GM12891 (cell line): ENCODE data around the gene STK36. TPM values are rescaled to one million over a fixed set of nuclear protein-coding genes. Genes with fewer than 3 reads are reported as not detected.

ENCODE experiments used
- DNase-seq: peaks from one replicate; pipeline ENCODE4 v3.0.0; 2011; ENCODE audit warnings: low spot score; ENCODE audit not compliant: insufficient read length
- FAIRE-seq: peaks from 2 replicates; lab custom pipeline; 2011; peaks lifted over from hg19 to GRCh38; lab: Jason Lieb, UNC
- PAX5 ChIP-seq: IDR thresholded peaks from 2 replicates; pipeline ENCODE4 v1.6.1; 2011; ENCODE audit warnings: low read length, moderate library complexity, mild to moderate bottlenecking; ENCODE audit not compliant: insufficient read depth, severe bottlenecking
- POLR2A ChIP-seq: IDR thresholded peaks from 2 replicates; pipeline ENCODE4 v1.6.1; 2011; ENCODE audit warnings: low read depth, low read length, control low read depth
- POLR2AphosphoS5 ChIP-seq: IDR thresholded peaks from 2 replicates; pipeline ENCODE4 v1.6.1; 2011; ENCODE audit warnings: low read depth, low read length, control low read depth
- POU2F2 ChIP-seq: IDR thresholded peaks from 2 replicates; pipeline ENCODE4 v1.6.1; 2011; ENCODE audit warnings: low read depth, mild to moderate bottlenecking, control low read depth, low read length, moderate library complexity
- SPI1 ChIP-seq: IDR thresholded peaks from 2 replicates; pipeline ENCODE4 v1.6.1; 2011; ENCODE audit warnings: low read depth, low read length, control low read depth
- TAF1 ChIP-seq: IDR thresholded peaks from 2 replicates; pipeline ENCODE4 v1.6.1; 2011; ENCODE audit warnings: low read depth, low read length, control low read depth
- polyA plus RNA-seq: library from polyadenylated mRNA; unstranded; fragments of >200 nt; gene quantifications from one replicate; pipeline ENCODE4 v1.2.1, GENCODE V29; 2012; ENCODE audit warnings: low read depth, missing spikeins, inconsistent platforms; ENCODE audit not compliant: missing spikeins

Gene STK36
- polyA plus RNA-seq = 8.9 TPM

DNA sequence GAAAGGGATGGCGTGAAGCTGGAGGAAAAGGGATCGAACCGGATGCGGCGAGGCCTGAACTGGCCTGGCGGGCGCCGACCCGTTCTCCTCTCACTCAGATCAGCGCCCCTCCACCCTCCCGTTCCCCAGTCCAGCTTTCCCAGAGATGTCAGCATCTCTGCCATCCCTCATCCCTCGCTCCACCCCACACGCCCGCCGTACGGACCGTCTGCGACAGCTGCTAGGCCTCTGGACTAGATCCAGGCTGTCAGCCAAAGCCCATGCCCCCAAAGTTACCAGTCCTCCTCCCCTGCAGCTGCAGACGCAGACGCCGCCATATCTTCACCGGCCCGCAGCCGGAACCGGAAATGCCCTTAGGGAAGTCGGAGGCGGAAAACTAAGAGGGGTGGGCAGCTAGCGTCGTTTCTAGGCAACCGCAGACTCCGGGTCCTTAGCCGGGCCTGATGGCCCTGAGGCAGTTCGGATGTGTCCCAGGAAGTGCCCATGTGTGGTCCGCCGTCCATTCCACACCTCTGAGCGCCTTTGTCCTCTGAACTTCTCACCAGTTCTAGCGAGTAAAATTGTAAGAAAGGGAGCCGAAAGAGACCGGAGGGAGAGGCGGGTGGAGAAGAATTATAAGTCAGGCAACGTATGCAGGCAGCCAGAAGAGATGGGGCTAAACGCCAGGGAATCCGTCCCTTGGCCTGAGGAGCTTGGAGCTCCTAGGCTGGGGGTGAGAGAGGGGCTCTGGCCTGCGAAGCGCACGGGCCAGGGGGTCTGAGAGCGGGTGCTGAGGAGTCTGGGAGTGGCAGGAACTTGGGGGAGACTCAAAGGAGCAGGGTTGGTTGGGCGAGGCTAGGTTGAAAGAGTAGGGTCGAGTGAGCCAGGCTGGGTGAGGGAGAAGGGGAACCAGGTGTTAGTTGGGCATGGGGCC, at the start of gene STK36, which contains the start of gene RNF25:
TSS of gene STK36 (plus strand) at position 433 of the 913 bp plus-strand sequence. CDS start 744 bp downstream, outside the sequence.
TSS of gene RNF25 (minus strand) at position 349 of the 913 bp plus-strand sequence. CDS start at position 317, 32 bp downstream.
- DNase-seq (peak; percentile 87), FAIRE-seq (peak; percentile 91)
- TF ChIP-seq POU2F2 (peak; percentile 56; the same call in 1 of the 2 replicates), SPI1 (peak; percentile 28; the same call in 1 of the 2 replicates), PAX5 (no peak), TAF1 (peak; percentile 91), POLR2AphosphoS5 (peak; percentile 84), POLR2A (peak; percentile 89)

- no peak for FAIRE-seq
- TF ChIP-seq SPI1 = no peak
- no peak for TF ChIP-seq PAX5
- no peak for TF ChIP-seq POLR2AphosphoS5
- no peak for TF ChIP-seq POU2F2
- no peak for TF ChIP-seq POLR2A
- no peak for TF ChIP-seq TAF1
- DNase-seq = no peak
Measured at GRCh38 chr2:218622606-218623365, 49.1 kb upstream of the STK36 start.

DNA sequence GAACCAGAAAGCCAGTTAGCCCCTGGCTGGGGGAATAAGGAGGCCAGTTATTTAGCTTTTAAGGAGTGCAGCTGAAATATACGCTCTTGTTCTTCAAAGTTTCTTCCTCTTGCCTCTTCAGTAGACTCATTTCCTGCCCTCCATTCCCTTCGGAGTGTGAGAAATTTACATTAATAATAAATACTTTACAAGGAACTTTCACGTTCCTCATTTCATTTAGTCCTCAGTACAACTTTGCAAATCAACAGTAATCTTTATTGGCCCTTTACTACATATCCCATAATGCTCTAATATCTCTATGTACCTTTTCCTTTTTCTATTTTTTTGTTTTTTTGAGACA, 48.5 kb upstream of the STK36 start:
- TF ChIP-seq PAX5 (no peak), POU2F2 (no peak), POLR2A (no peak), TAF1 (no peak), POLR2AphosphoS5 (no peak), SPI1 (no peak)
- FAIRE-seq (no peak), DNase-seq (no peak)

DNA sequence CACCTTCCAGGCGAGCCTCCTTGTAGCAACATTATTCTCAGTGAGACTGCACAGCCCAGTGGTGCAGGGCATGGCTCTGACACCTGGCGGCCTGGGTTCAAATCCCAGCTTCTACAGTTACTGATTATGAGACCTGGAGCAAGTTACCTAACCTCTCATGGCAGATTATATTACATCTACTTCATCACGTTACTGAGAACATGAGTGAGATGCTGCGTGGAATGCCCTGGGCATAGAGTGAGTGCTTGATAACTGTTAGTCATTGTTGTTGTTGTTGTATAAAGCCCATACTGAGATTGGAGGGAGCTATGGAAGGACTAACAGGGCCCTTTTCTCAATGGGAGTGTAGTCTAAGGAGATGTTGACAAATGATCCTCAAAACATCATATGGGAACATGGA, 45.5 kb upstream of the STK36 start:
- TF ChIP-seq PAX5 (no peak), POLR2AphosphoS5 (no peak), TAF1 (no peak), POLR2A (no peak), SPI1 (no peak), POU2F2 (no peak)
- DNase-seq = no peak
- no peak for FAIRE-seq

GRCh38 chr2:218627939-218628338, 43.9 kb upstream of the STK36 start:
- TF ChIP-seq POLR2AphosphoS5 (no peak), PAX5 (no peak), TAF1 (no peak), SPI1 (no peak), POU2F2 (no peak)
- no peak for DNase-seq
- no peak for FAIRE-seq

DNA sequence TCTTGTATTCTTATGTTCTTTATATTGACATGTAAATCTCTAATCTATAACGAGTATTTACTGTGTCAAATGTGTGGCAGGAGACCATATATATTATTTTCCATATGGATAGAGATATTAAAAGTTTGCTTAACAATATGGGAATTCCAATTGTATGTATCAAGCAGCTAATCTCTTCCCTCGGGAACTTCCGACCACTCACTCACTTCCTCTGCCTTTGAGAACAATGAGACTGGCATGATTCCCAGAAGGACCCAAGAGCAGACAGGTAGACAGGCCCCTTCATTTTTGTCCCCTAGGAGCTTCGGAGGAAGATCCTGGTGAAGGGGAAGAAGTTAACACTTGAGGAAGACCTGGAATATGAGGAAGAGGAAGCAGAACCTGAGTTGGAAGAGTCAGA, 40.0 kb upstream of the STK36 start:
- TF ChIP-seq POLR2AphosphoS5 (no peak), POU2F2 (no peak), SPI1 (no peak), POLR2A (no peak), PAX5 (no peak), TAF1 (no peak)
- DNase-seq = no peak
- no peak for FAIRE-seq

DNA sequence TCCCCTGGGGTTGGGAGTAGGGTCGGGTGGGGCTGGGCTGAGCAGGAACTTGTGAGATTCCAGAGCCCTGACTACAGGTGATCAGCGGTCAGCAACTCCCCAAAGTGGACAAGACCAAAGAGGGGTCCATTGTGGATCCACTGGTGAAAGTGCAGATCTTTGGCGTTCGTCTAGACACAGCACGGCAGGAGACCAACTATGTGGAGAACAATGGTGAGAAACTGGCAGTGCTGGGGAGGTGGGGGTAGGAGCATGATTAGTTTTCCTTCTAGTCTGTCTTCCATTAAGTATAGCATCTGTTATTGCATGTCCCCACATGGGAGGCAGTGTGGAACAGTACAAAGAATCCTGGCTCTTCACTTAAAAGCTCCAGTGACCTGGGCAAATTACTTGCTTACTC, 36.2 kb upstream of the STK36 start:
- TF ChIP-seq TAF1 (no peak), SPI1 (no peak), POLR2A (no peak), POU2F2 (no peak), POLR2AphosphoS5 (no peak), PAX5 (no peak)
- FAIRE-seq (no peak), DNase-seq (no peak)

DNA sequence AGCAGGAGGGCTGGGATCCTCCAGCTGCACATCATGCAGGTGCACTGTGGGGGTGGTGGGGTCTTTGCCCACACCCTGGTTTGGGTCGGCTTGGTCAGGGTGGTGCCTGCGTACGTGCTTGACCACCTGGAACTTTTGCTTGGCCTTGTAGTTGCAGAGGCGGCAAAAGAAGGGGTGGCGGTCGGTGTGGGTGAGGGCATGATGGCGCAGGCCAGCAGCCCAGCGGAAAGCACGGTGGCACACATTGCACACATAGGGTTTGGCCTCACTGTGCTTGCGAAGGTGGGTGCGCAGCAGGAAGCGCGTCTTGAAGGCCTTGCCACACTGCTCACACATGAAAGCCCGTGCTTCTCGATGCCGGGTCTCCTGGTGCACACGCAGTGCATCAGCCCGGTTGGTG, 33.5 kb upstream of the STK36 start:
- FAIRE-seq (peak; percentile 16), DNase-seq (no peak)
- TF ChIP-seq POLR2AphosphoS5 (no peak), POU2F2 (no peak), PAX5 (no peak)
